GM23338 (cell line): ENCODE data around the gene OR4D5. TPM values are rescaled to one million over a fixed set of nuclear protein-coding genes. Genes with fewer than 3 reads are reported as not detected.

ENCODE experiments used
- ATAC-seq: fragments of 200-7000 bp; cut with Tn5 transposase; 3 replicates; pipeline ENCODE4 v1.9.1; 2020
- DNase-seq: peaks from one replicate; pipeline ENCODE4 v3.0.0-alpha.2; 2015; ENCODE audit warnings: low spot score
- H2AFZ ChIP-seq: fragments of 200-600 bp; sonication (generic); 2 replicates; pipeline ENCODE4 v1.8.0; 2016; ENCODE audit warnings: antibody characterized with exemption, mild to moderate bottlenecking, moderate library complexity
- H3F3A ChIP-seq: fragments of 200-600 bp; sonication (generic); replicated peaks from 2 replicates; pipeline ENCODE4 v1.8.0; 2017; ENCODE audit warnings: antibody characterized with exemption, mixed run types, low read depth
- H3K27ac ChIP-seq: fragments of 200-600 bp; sonication (generic); 2 replicates; pipeline ENCODE4 v1.6.1; 2016; ENCODE audit warnings: low read depth
- H3K27me3 ChIP-seq: fragments of 200-600 bp; sonication (generic); 2 replicates; pipeline ENCODE4 v1.8.0; 2016; ENCODE audit warnings: mild to moderate bottlenecking, mixed run types, moderate library complexity; ENCODE audit not compliant: insufficient read depth
- H3K36me3 ChIP-seq: fragments of 200-600 bp; sonication (generic); 2 replicates; pipeline ENCODE4 v1.8.0; 2016; ENCODE audit warnings: mild to moderate bottlenecking; ENCODE audit not compliant: insufficient read depth
- H3K4me1 ChIP-seq: fragments of 200-600 bp; sonication (generic); 2 replicates; pipeline ENCODE4 v1.8.0; 2016; ENCODE audit warnings: mild to moderate bottlenecking, moderate library complexity; ENCODE audit not compliant: insufficient read depth
- H3K4me2 ChIP-seq: fragments of 200-600 bp; sonication (generic); 2 replicates; pipeline ENCODE4 v1.7.1; 2017; ENCODE audit warnings: mixed run types
- H3K4me3 ChIP-seq: fragments of 200-600 bp; sonication (generic); 2 replicates; pipeline ENCODE4 v1.6.1; 2016; ENCODE audit warnings: mixed run types
- H3K79me2 ChIP-seq: fragments of 200-600 bp; sonication (generic); replicated peaks from 2 replicates; pipeline ENCODE4 v1.8.0; 2017; ENCODE audit warnings: mild to moderate bottlenecking; ENCODE audit not compliant: insufficient read depth
- H3K9me2 ChIP-seq: fragments of 200-600 bp; sonication (generic); 2 replicates; pipeline ENCODE4 v1.8.0; 2017; ENCODE audit not compliant: insufficient read depth
- H4K20me1 ChIP-seq: fragments of 200-600 bp; sonication (generic); replicated peaks from 2 replicates; pipeline ENCODE4 v1.8.0; 2017; ENCODE audit warnings: mild to moderate bottlenecking; ENCODE audit not compliant: insufficient read depth
- H3K27ac Mint-ChIP-seq: 2 replicates; pipeline ENCODE4 v1.8.0; 2020; ENCODE audit warnings: inconsistent platforms, mild to moderate bottlenecking, moderate library complexity, mixed read lengths
- H3K27me3 Mint-ChIP-seq: 3 replicates; pipeline ENCODE4 v1.8.0; 2022; ENCODE audit warnings: low read depth, mild to moderate bottlenecking, moderate library complexity, mixed read lengths, inconsistent platforms; ENCODE audit not compliant: insufficient read depth, poor library complexity
- H3K36me3 Mint-ChIP-seq: 3 replicates; pipeline ENCODE4 v1.8.0; 2021; ENCODE audit warnings: low read depth, mild to moderate bottlenecking, inconsistent platforms, moderate library complexity, mixed read lengths
- H3K4me1 Mint-ChIP-seq: 3 replicates; pipeline ENCODE4 v1.8.0; 2020; ENCODE audit warnings: mild to moderate bottlenecking, inconsistent platforms, mixed read lengths
- H3K4me3 Mint-ChIP-seq: 3 replicates; pipeline ENCODE4 v1.8.0; 2021; ENCODE audit warnings: moderate library complexity, mild to moderate bottlenecking, inconsistent platforms, mixed read lengths
- H3K9me3 Mint-ChIP-seq: 3 replicates; pipeline ENCODE4 v1.8.0; 2020; ENCODE audit warnings: moderate library complexity, mild to moderate bottlenecking, inconsistent platforms, mixed read lengths
- CREB1 ChIP-seq: fragments of 250-450 bp; sonication (Bioruptor Pico); IDR thresholded peaks from 2 replicates; pipeline ENCODE4 v1.5.0; 2020; ENCODE audit warnings: low read depth, mild to moderate bottlenecking, moderate library complexity
- EZH2 ChIP-seq: fragments of 200-600 bp; sonication (generic); IDR thresholded peaks from one replicate; pipeline ENCODE4 v1.8.0; 2017; ENCODE audit warnings: antibody characterized with exemption, mild to moderate bottlenecking, low read depth; ENCODE audit not compliant: unreplicated experiment
- EZH2phosphoT487 ChIP-seq: fragments of 200-600 bp; sonication (generic); IDR thresholded peaks from one replicate; pipeline ENCODE4 v1.8.1; 2018; ENCODE audit warnings: antibody characterized with exemption; ENCODE audit not compliant: unreplicated experiment
- JUNB ChIP-seq: IDR thresholded peaks from one replicate; pipeline ENCODE4 v1.6.1; 2016; ENCODE audit warnings: antibody characterized with exemption; ENCODE audit not compliant: unreplicated experiment
- NANOG ChIP-seq: IDR thresholded peaks from 2 replicates; pipeline ENCODE4 v1.6.1; 2016; ENCODE audit warnings: antibody characterized with exemption, borderline replicate concordance
- POLR2AphosphoS5 ChIP-seq: IDR thresholded peaks from 2 replicates; pipeline ENCODE4 v1.6.1; 2016; ENCODE audit warnings: antibody characterized with exemption, low read depth
- STAT1 ChIP-seq: IDR thresholded peaks from one replicate; pipeline ENCODE4 v1.6.1; 2016; ENCODE audit warnings: antibody characterized with exemption; ENCODE audit not compliant: unreplicated experiment
- ZNF331 ChIP-seq: fragments of 250-450 bp; sonication (Bioruptor Pico); IDR thresholded peaks from 2 replicates; pipeline ENCODE4 v1.5.0; 2020; ENCODE audit warnings: low read depth, mild to moderate bottlenecking, moderate library complexity
- ZNF462 ChIP-seq: fragments of 250-450 bp; sonication (Bioruptor Pico); IDR thresholded peaks from 2 replicates; pipeline ENCODE4 v1.5.0; 2020; ENCODE audit warnings: mild to moderate bottlenecking, moderate library complexity
- polyA plus RNA-seq: library from polyadenylated mRNA; unstranded; fragments of >200 nt; fragmentation: Nextera tagmentation; extraction: Ambion mirVana; gene quantifications from 2 replicates; pipeline ENCODE4 v1.2.1, GENCODE V29; 2016
- total RNA-seq: library from RNA; depleted of rRNA; stranded (reverse); fragments of >200 nt; shearing (Covaris generic); gene quantifications from 2 replicates; pipeline ENCODE4 v1.2.3, GENCODE V29; 2014
- TF ChIP-seq, protein P1 (sequence below): IDR thresholded peaks from 2 replicates; pipeline ENCODE4 v1.6.1; 2016; ENCODE audit warnings: antibody characterized with exemption

The OR4D5 gene
- total and polyA plus RNA-seq, 2 experiments from 2014 or later: not detected

DNA sequence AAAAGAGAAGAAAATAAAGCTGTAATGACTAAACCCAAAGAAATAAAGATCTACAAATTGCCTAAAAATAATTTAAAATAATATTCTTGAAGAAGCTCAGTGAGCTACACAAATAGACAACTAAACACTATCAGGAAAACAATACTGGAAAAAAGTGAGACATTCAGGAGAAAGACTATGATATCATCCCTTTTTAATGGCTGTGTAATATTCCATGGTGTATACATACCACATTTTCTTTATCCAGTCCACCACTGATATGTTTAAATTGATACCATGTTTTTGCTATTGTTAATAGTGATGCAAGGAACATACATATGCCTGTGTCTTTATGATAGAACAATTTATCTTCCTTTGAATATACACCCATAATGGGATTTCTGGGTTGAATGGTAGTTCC is 17.3 kb downstream of the OR4D5 start (continued):
- no peak for TF ChIP-seq ZNF462
- TF ChIP-seq CREB1: no peak
- no peak for TF ChIP-seq NANOG
- TF ChIP-seq EZH2phosphoT487: no peak

GRCh38 chr11:123973816-123974215 is 34.4 kb downstream of the OR4D5 start:
- Histone ChIP-seq H3K36me3 (no peaks in the 10 kb centered on the region), H2AFZ (no peak overlapping the region), H4K20me1 (no peaks in the 10 kb centered on the region), H3K4me1 (no peaks in the 10 kb centered on the region), H3K9me2 (no peaks in the 10 kb centered on the region), H3K4me3 (no peak overlapping the region), H3K27me3 (no peaks in the 10 kb centered on the region), H3F3A (no peaks in the 10 kb centered on the region), H3K79me2 (no peaks in the 10 kb centered on the region), H3K27ac (no peak overlapping the region), H3K4me2 (no peak overlapping the region)
- DNase-seq (no peak), ATAC-seq (no peak)
- no peak overlapping the region for H3K27ac Mint-ChIP-seq
- H3K36me3 Mint-ChIP-seq: no peaks in the 10 kb centered on the region
- H3K27me3 Mint-ChIP-seq: peaks cover 5% of the 10 kb centered on the region
- peaks cover 5% of the 10 kb centered on the region; the same call in 2 of the 3 replicates for H3K4me1 Mint-ChIP-seq
- H3K4me3 Mint-ChIP-seq: no peak overlapping the region
- peaks cover under 1% of the 10 kb centered on the region; the same call in 1 of the 3 replicates for H3K9me3 Mint-ChIP-seq
- TF ChIP-seq JUNB (no peak), ZNF462 (no peak), NANOG (no peak), STAT1 (no peak), EZH2 (no peak), CREB1 (no peak), EZH2phosphoT487 (no peak), POLR2AphosphoS5 (no peak), ZNF331 (CRISPR knock-in tag) (no peak)
- TF ChIP-seq, protein P1, sequence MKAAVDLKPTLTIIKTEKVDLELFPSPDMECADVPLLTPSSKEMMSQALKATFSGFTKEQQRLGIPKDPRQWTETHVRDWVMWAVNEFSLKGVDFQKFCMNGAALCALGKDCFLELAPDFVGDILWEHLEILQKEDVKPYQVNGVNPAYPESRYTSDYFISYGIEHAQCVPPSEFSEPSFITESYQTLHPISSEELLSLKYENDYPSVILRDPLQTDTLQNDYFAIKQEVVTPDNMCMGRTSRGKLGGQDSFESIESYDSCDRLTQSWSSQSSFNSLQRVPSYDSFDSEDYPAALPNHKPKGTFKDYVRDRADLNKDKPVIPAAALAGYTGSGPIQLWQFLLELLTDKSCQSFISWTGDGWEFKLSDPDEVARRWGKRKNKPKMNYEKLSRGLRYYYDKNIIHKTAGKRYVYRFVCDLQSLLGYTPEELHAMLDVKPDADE: no peak
